Stimulated activated CD8-positive, alpha-beta memory T cell treated with anti-CD3 and anti-CD28 coated beads, Interleukin-12 subunit alpha, Interleukin-12 subunit beta, amount 100 ng/mL, for 4 hours (primary cell): Measurements from ENCODE around the gene HTT.

Experiments
- DNase-seq: peaks from one replicate; pipeline ENCODE4 v3.0.0-alpha.2; 2020; ENCODE audit warnings: low read depth

The HTT gene

DNA sequence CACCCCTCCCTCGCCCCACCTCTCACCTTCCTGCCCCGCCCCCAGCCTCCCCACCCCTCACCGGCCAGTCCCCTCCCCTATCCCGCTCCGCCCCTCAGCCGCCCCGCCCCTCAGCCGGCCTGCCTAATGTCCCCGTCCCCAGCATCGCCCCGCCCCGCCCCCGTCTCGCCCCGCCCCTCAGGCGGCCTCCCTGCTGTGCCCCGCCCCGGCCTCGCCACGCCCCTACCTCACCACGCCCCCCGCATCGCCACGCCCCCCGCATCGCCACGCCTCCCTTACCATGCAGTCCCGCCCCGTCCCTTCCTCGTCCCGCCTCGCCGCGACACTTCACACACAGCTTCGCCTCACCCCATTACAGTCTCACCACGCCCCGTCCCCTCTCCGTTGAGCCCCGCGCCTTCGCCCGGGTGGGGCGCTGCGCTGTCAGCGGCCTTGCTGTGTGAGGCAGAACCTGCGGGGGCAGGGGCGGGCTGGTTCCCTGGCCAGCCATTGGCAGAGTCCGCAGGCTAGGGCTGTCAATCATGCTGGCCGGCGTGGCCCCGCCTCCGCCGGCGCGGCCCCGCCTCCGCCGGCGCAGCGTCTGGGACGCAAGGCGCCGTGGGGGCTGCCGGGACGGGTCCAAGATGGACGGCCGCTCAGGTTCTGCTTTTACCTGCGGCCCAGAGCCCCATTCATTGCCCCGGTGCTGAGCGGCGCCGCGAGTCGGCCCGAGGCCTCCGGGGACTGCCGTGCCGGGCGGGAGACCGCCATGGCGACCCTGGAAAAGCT lies at the start of gene HTT, which contains the start of gene HTT-AS:
Gene HTT (plus strand): TSS at position 604 of the 768 bp plus-strand sequence. CDS start 145 bp downstream, at position 749.
Gene HTT-AS (minus strand): TSS at position 461 of the 768 bp plus-strand sequence.
- DNase-seq = peak; percentile 91

DNA sequence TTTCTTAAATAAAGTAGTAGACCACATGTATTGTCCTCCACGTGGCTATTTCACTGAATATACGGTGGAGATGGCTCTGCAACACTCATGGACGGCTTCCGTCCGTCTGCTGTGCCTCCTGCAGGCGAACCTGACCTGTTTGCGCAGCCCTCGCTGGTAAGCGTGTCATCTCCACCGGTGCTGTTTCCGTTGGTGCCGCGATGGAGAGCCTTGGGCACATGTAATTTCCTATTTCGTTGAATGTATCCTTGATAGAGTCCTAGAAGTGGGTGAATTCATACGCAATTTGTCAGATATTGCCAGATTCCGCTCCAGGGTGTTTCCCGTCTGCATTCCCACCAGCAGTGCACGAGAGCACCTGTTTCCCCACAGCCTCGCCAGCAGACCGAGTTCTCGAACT lies 48.6 kb upstream of the HTT start:
- DNase-seq = no peak

DNA sequence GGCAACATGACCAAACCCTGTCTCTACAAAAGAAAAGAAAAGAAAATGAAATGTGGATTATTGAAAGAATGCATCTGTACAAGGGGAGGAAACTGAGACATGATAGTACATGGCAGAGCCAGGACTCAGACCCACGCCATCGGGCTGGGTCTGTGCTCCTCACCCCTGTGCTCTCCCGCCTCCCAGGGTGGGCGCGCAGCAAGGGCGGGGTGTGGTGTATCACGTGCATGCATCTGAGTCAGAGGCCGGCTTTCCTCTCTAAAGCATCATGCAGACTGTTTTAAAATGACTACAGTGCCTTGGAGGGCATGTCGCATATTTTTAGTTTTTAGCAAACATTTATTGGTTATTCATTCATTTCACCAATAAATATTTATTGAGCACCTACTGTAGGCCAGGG lies 47.9 kb upstream of the HTT start:
- DNase-seq = no peak

DNA sequence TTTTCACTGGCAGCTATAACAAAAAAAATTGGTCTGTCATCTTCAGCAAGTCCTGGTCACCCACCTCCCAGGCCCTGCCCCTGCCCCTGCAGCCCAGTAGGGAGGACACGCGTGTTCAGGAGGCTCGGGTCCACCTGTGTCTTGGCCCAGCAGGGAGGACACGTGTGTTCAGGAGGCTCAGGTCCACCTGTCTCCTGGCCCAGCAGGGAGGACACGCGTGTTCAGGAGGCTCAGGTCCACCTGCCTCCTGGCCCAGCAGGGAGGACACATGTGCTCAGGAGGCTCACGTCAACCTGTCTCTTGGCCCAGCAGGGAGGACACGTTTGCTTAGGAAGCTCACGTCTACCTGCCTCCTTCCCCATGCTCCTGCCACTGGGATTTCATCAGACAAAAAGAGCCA lies 45.0 kb upstream of the HTT start:
- no peak for DNase-seq

DNA sequence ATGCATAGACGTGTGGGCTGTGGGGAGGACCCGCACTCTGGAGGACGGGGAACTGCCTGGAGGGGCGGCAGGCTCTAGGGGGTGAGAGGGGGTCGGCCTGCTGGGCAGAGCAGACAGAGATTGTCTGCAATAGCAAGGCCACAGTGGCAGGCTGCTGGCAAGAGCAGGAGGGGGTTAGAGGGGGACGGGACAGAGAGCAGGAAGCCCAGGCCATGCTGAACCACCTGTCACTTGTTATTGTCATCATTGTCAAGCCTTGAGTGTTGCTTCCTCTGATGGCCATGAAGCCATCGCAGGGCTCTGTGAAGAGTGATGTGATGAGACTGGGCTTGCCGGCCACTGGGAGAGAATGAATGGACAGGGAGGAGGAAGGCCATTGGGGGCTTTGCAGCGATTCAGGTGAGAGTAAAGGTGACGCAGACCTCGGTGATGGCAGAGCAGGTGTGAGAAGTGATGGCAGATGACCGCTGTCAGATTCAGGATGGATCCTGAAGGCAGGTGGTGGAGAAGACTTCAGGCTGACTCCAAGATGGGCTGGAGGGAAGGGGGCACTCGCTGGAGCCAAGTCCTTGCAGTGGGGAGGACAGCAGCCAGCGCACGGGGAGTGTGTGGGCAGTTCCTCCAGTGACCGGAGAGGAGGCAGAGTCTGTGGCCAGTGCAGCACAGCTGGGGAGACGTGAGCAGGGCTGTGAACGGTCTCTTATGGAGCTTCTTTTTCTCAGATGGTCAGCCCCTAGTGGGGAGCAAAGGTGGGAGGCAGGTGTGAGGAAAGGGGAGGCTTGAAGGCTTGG lies 43.7 kb upstream of the HTT start:
- DNase-seq = no peak

DNA sequence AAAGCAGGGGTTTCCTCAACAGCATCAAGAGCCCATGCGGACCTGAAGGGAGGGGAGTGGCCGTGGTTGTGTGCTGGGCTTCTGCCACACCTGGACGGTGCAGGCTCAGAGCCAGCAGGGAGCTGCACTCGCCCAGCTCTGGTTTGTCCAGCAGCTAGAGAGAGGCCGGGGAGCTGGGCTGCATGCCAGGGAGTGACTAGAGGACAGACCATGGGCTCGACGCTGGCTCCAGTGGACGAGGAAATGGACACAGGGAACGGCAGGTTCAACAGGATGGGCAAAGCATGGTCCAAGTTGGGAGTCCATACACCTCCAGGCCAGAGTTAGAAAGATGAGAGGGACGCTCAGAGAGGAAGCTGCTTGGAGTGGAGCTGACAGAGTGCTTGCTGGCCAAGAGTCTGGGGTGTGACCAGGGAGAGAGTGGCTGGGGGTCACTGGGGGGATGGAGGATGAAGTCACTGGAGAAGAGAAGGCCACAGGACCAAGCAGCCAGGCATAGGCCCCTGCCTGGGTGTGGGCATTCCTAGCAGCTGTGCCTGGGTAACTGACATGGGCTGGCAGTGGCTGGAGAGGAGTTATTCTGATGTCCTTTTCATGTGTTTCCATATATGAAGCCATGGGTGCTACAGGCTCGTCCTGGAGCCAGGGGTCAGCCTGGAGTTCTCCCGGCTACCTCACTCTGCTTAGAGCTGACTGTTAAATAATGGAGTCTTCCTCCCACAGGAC lies 43.0 kb upstream of the HTT start:
- no peak for DNase-seq

DNA sequence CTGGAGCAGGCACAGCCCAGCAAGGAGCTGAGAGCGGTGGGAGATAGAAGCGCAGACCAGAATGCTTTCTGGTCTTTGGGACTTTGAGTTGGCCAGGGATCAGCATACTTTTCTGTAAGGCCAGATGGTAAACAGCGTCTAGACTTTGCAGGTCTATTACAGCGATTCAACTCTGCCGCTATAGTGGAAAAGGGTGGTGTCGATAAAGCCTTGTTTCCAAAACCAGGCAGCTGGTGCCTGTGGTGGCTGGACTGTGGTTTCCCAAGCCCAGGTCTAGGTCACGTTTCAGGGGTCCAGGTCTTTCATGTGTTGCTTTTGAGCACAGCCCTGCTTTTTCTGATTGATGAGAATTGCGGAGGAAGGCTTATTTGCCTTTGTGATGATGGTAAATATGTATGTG lies 40.2 kb upstream of the HTT start:
- DNase-seq = no peak

DNA sequence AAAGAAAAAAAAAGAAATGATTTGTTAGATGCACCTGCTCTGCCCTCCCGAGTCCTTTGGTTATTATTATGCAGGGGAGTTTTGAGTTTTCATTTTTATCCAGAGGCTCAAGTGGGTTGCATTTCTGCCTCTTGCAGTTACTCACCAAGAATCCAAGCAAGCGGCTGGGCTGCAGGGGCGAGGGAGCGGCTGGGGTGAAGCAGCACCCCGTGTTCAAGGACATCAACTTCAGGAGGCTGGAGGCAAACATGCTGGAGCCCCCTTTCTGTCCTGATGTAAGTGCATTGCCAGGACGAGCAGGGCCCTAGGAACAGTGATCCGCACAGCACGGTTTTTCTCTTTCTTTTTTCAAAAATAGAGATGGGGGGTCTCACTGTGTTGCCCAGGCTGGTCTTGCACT lies 39.2 kb upstream of the HTT start:
- no peak for DNase-seq

DNA sequence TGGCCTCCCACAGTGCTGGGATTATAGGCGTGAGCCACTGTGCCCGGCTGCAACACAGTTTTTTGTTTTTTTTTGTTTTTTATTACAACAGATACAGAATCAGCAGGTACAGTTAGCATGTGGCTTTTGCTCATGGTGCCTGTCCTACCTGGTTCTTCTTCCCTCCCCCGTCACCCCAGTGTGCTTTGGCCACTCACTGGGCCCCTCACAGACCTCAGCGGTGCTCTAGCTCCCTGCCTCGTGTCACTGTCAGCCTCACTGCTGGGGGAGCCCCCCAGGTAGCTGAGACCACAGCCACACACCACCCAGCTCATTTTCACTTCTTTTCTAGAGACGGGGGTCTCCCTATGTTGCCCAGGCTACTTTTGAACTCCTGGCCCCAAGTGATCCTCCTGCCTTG lies 38.8 kb upstream of the HTT start:
- DNase-seq = no peak

DNA sequence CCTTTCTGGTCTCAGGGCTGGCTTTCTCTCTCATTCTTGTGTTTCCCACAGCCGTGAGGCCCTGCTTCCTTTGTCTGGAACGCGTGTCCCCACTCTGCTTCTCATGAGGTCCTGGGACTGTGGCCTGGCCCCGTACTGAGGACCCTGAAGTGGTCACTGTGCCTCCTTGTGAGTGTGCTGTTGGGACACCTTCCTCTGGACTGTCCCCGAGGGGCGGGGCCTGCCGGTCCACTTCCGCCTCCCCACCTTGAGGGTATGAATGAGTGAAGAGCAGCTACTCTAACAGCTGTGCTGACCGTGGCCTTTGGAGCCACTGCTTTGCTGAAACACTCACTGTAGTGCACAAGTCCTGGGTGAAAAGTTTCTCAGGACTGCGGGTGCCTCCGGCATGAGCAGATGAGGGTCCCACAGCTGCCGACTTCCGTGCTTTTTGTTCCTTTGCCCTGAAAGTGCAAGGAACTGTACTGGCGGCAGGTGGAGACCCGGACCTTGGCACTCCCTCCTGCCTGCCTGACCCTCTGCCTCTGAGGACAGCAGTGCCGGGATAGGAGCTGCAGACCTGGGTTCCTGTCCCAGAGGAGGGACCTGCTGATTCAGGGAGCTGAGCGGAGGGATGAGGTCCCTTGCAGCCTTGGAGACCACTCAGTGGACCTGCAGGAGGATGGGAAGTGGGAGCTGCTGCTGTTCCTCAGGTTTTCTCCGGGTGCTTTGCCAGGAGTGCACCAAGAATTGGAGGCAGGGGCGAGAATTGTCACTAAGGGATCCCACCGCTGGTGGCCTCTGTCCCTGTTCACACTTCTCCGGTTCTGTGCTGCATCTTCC lies 38.1 kb upstream of the HTT start:
- DNase-seq = no peak

DNA sequence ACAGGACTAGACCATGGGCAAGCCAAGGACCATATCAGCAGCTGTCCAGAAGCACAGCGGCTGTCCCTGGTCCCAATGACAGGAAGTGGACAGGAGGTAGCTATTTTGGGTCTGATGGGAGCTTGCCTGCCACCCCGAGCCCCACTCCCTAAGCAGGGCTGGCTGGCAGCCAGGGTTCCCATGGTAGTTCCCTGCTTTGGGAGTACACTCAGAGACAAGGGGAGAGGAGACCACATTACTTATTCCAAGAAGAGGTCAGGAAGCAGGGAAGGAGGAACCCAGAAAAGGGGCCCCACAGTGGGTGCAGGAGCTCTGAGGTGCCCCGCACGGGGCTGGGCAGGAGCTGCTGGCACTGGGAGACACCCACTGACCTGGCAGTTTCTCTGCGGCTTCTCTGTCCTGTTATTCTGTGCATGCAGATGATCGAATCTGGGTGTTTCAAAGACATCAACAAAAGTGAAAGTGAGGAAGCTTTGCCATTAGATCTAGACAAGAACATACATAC lies 36.5 kb upstream of the HTT start:
- DNase-seq = no peak

DNA sequence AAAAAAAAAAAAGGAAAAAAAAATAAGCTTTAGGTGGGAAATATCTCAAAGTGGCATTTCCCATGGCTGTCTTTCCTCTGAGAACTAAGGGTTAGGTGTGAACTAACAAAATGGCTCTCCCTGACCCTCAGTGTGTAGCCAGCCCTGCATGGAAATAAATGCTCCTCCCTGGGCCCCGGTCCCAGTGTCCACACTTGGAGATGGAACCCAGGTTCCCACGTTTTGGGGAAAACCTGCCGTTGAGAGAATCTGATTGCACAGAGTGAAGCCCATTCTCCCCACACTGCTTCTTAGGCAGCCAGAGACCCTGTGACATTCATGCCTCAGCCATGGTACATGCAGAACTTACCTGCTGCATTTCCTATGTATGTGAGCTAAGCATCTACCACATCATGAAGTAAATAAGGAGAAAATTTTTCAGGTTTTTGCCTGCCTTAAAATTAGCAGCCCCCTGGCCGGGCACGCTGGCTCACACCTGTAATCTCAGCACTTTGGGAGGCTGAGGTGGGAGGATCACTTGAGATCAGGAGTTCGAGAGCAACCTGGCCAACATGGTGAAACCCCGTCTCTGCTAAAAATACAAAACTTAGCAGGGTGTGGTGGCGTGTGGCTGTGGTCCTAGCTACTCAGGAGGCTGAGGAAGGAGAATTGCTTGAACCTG lies 34.6 kb upstream of the HTT start:
- DNase-seq = no peak

DNA sequence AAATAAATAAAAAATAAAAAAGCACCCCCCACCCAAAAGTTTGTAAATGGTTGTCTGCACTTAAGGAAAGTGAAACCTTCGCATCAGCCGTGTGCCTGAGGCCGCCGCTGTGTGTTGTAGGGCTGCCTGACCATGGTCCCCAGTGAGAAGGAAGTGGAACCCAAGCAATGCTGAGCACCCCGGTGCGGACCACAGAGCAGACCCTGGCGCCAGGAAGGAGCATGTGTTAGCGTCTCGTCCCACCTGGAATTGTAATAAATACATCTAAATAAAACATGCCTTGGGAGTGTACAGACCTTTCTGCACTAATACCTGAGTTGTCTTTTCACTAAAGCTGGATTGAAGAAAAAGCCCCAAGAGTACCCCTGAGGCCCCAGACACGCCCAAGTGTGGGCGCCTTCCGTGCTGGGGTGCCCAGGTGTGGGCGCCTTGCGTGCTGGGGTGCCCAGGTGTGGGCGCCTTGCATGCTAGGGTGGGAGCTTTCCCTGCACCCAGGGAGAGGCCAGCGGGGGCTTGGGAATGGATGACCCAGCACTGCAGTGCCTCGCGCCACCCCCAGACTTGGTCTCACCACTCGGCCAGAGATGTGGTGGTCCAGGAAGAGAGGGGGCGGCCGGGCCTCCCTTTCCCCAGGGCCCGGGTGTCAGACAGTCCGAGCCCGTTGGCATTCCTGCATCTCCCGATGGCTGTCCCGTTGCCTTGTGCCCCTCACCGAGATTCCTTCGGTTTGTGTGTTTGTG lies 33.9 kb upstream of the HTT start:
- no peak for DNase-seq

DNA sequence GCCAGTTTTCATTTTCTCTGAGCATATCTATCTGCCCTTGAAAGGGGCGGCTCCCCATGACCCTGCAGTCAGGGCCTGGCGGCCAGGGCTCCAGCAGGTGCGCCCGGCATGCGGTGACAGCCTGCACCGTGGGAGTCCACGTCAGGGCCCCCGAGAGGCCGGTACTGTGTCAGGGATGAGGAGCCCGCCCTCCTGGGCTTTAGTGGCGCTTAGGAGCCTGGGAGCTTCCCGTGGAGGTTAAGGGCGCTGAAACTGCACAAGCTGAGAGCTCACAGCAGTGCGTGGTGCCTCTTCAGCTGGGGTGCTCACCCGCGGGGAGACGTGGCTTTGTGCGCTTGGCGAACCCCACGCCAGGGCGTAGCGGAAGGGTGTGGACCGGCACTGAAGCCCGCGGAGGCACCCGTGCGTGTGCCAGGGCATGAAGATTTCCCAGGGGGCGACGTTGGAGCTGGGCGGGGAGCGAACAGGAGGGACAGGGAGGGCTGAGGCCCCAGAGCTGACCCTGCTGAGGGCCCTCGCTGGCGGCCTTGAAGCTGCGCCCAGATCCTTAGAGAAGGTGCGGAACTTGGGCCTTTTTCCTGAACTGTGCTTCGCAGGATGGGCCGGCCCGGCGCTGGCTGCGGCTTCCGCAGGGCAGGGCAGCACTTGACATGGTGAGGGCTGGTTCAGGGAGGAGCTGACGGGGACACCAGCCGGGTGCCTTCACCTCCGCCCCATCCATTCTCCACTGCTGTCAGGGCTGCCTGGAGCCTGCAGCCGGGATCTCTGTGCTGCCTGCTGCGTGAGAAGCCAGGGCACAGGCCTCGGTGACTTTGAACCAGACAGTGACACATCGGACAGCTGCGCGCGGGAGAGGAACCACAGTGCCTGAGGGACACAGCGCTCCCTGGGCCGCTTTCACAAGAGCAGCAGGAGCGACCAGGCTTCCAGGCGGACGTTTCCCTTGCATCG lies 33.0 kb upstream of the HTT start:
- no peak for DNase-seq

DNA sequence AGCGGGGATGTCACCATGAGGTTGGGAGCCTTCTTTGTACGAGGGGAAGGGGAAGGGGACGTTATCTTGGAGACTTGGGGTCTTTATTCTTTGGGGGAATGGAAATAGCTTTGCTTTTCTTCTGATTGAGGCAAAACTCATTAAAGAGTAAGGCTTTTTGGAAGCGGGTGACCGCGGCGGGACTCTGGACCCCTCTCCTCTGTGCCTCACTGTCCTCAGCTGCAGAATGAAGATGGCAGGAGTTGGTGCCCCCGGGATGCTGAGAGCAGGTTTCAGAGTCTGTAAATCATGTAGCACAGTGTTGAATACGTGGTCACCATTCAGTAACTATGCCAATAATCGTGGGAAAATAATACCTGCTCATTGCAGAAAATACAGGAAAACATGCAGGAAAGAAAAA lies 32.3 kb upstream of the HTT start:
- no peak for DNase-seq

DNA sequence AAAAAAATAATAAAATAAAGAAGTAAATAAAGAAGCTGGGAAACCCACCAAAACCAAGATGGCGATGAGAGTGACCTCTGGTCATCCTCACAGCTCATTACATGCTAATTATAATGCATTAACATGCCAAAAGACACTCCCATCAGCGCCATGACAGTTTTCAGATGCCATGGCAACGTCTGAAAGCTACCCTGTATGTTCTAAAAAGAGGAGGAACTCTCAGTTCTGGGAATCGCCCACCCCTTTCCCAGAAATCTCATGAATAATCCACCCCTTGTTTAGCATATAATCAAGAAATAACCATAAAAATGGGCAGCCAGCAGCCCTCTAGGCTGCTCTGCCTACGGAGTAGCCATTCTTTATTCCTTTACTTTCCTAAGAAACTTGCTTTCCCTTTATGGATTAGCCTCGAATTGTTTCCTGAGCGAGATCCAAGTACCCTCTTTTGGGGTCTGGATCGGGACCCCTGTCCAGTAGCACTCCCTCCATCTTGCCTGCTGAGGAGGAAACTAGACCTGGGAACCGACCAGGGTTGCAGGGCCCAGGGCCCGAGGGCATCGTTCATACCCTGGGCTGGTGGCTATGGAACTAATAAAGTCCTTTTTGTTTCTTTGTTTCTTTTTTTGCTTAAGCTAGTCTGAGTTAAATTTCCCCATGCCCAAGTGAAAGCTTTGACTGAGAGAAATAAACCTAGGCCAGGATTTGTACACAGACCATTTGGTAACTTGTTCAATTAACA lies 31.0 kb upstream of the HTT start:
- no peak for DNase-seq

DNA sequence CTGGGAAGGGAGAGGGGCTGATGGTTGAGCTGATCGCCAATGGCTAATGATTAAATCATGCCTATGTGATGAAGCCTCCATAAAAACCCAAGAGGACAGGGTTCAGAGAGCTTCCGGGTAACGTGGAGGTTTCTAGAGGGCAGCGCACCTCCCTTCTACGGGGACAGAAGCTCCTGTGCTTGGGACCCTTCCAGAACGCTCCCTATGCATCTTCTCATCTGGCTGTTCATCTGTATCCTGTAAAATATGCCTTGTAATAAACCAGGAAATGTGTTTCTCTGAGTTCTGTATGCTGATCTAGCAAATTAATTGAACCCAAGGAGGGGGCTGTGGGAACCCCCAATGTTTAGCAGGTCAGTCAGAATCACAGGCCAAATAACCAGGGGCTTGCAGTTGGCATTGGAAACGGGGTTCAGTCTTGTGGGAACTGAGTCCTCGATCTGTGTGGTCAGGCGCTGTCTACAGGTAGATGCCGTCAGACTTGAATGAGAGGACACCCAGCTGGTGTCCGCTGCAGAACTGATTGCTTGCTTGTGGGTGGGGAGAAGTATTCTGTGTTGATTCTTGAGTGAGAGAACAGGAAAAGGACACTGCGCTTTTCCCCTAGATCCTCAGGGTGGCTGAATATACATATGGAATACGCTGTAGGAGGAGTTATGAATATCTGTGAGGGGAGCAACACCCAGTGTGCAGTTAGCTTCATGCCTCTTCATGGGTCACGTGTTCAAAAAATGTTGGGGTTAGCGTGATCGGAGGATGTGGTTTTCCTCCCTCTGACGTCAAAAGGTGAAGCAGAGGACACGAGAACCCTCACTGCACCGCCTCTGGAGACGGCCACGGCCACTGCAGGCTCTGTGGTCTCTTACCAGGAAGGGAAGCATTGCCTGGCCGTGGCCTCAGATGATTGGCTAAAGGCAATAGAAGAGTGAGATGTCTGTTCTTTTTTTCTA lies 29.3 kb upstream of the HTT start:
- peak; percentile 55 for DNase-seq
